K562 (cell line): ENCODE measurements around the gene ADSS1. TPM values are rescaled to one million over a fixed set of nuclear protein-coding genes. Genes with fewer than 3 reads are reported as not detected.

Source experiments
- BRF2 ChIP-seq: IDR thresholded peaks from 3 replicates; pipeline ENCODE4 v1.6.1; 2011; ENCODE audit warnings: borderline replicate concordance, mild to moderate bottlenecking; ENCODE audit not compliant: insufficient read length, insufficient read depth
- CBX1 ChIP-seq: sonication (generic); IDR thresholded peaks from 2 replicates; pipeline ENCODE4 v1.6.1; 2016; ENCODE audit warnings: antibody characterized with exemption, low read depth, mild to moderate bottlenecking
- CTBP1 ChIP-seq: fragments of 450-650 bp; IDR thresholded peaks from 2 replicates; pipeline ENCODE4 v1.6.1; 2016; ENCODE audit warnings: borderline replicate concordance
- FOXK1 ChIP-seq: sonication (generic); formaldehyde crosslinking; IDR thresholded peaks from 2 replicates; pipeline ENCODE4 v1.8.0; 2022; ENCODE audit warnings: missing genetic modification reagents, mild to moderate bottlenecking, borderline replicate concordance
- FOXP4 ChIP-seq: sonication (generic); formaldehyde crosslinking; IDR thresholded peaks from 2 replicates; pipeline ENCODE4 v1.8.0; 2022; ENCODE audit warnings: mild to moderate bottlenecking, missing genetic modification reagents, borderline replicate concordance
- KLF16 ChIP-seq: IDR thresholded peaks from 2 replicates; pipeline ENCODE4 v1.6.1; 2016; ENCODE audit warnings: antibody characterized with exemption
- MAX ChIP-seq: sonication (generic); formaldehyde crosslinking; IDR thresholded peaks from 2 replicates; pipeline ENCODE4 v1.9.0; 2022; ENCODE audit warnings: mild to moderate bottlenecking, missing genetic modification reagents
- MAZ ChIP-seq, 2 experiments: fragments of 450-650 bp in 1 of 2; sonication (generic) in 1 of 2; formaldehyde crosslinking; IDR thresholded peaks in 1 of 2; conservative IDR thresholded peaks in 1 of 2; 2 replicates each; pipeline versions ENCODE4 v1.4.0 to v1.5.0; 2020; ENCODE audit warnings: mild to moderate bottlenecking in 1 of 2, missing genetic modification reagents in 1 of 2
- YBX1 ChIP-seq: fragments of 450-650 bp; IDR thresholded peaks from 2 replicates; pipeline ENCODE4 v1.7.1; 2016; ENCODE audit warnings: mild to moderate bottlenecking
- ZC3H11A ChIP-seq: IDR thresholded peaks from 2 replicates; pipeline ENCODE4 v1.6.1; 2012; ENCODE audit warnings: low read depth, low read length, improper control_type of control experiment
- polyA plus RNA-seq, 8 experiments: library from polyadenylated mRNA; depleted of rRNA in 4 of 8; stranded (reverse) in 5 of 8; unstranded in 3 of 8; fragments of >200 nt; fragmentation: Nextera tagmentation in 2 of 8; fragmentation: Illumina TruSeq in 1 of 8; extraction: Ambion mirVana in 2 of 8; extraction: Trizol in 1 of 8; gene quantifications; 2 replicates each; pipeline versions ENCODE4 v1.2.1 to v1.2.3, GENCODE V29; 2011 to 2014; ENCODE audit warnings: inconsistent platforms in 1 of 8, missing spikeins in 1 of 8
- total RNA-seq, 7 experiments: library from RNA; depleted of rRNA in 6 of 7; stranded (reverse); fragments of >200 nt in 6 of 7; fragmentation: Illumina TruSeq in 2 of 7; extraction: Trizol in 2 of 7; gene quantifications; 2 replicates each; pipeline versions ENCODE4 v1.2.1 to v1.2.3, GENCODE V29; 2011 to 2021; ENCODE audit warnings: low replicate concordance in 1 of 7
- TF ChIP-seq, protein P1 (sequence below), 3 experiments: IDR thresholded peaks in 2 of 3; conservative IDR thresholded peaks in 1 of 3; 2 replicates each; pipeline ENCODE4 v1.5.1; 2011 to 2012; ENCODE audit warnings: low read length in 3 of 3, mild to moderate bottlenecking in 3 of 3, control low read depth in 2 of 3, improper control_type of control experiment in 1 of 3, inconsistent platforms in 1 of 3, low read depth in 1 of 3, mixed read lengths in 1 of 3, moderate library complexity in 1 of 3; ENCODE audit not compliant: insufficient read depth in 2 of 3

The ADSS1 gene
- total and polyA plus RNA-seq, 9 of the 15 experiments (the other 6 are each of a cell fraction or from before 2014, with no cell fraction given), result 0.53 to 5.9 (median 3.9) TPM

DNA sequence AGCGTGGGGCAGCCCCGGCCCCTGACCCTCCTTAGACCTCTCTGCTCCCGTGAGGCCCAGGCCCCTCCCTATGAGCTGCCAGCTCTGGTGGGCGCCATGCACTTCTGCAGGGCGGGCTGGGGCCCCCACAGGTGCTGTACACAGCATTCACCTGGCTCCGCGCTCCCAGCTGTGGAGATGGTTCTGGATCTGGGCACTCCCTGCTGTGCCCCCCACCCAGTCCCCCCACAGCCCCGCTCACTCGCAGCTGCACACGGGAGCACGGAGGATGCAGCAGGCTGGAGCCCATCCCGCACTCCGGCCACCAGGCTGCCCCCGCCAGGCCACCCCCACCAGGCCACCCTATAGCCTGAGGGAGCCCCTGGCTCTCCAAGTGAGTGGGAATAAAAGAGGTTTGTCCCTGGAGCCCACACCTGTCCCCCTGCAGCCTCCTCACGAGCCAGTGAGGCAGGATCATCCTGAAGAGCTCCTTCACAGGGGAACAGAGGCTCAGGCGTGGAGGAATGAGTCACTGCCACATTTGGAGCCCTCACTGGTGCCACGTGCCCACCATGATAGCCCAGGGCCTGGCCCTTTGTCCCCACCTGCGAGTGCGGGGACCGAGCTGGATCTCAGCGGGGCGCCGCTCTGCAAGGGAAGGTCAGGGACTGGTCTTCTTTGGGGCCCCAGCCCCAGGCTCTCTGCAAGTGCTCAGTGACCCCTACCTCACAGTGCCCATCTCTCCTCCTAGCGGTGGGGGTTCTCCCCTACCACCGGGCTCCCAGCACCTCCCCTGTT lies 1.9 kb downstream of the ADSS1 start (continued):
- TF ChIP-seq MAZ (CRISPR knock-in tag; conservative IDR thresholded peaks at IDR 0.05 in 1 of 2, IDR thresholded peaks at IDR 0.05 in 1 of 2), result 0 out of 4 replicates have a peak, but pooled peaks of 1 of the 2 experiments have one; percentile 3
- TF ChIP-seq CBX1, result no peak
- TF ChIP-seq MAX (CRISPR knock-in tag), result 0 out of 2 replicates have a peak, but pooled peaks have one; percentile 4
- TF ChIP-seq ZC3H11A, result no peak
- TF ChIP-seq YBX1, result no peak
- no peak for TF ChIP-seq FOXP4 (CRISPR knock-in tag)
- TF ChIP-seq BRF2, result no peak
- no peak for TF ChIP-seq FOXK1
- no peak for TF ChIP-seq CTBP1
- TF ChIP-seq, protein P1, sequence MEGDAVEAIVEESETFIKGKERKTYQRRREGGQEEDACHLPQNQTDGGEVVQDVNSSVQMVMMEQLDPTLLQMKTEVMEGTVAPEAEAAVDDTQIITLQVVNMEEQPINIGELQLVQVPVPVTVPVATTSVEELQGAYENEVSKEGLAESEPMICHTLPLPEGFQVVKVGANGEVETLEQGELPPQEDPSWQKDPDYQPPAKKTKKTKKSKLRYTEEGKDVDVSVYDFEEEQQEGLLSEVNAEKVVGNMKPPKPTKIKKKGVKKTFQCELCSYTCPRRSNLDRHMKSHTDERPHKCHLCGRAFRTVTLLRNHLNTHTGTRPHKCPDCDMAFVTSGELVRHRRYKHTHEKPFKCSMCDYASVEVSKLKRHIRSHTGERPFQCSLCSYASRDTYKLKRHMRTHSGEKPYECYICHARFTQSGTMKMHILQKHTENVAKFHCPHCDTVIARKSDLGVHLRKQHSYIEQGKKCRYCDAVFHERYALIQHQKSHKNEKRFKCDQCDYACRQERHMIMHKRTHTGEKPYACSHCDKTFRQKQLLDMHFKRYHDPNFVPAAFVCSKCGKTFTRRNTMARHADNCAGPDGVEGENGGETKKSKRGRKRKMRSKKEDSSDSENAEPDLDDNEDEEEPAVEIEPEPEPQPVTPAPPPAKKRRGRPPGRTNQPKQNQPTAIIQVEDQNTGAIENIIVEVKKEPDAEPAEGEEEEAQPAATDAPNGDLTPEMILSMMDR (IDR thresholded peaks at IDR 0.05 in 2 of 3, conservative IDR thresholded peaks at IDR 0.05 in 1 of 3; ENCODE audit: insufficient read depth in 2 of 3, low read depth in 1 of 3, low read length in 3 of 3), result 0 out of 6 replicates have a peak, but pooled peaks of 1 of the 3 experiments have one; percentile 1
- no peak for TF ChIP-seq KLF16
